ENCODE measurements around the gene CHN2.

CHN2 gene

GRCh38 chr7:29444267-29444666 lies 249.7 kb downstream of the CHN2 start:
- no peak for DNase-seq

GRCh38 chr7:29445736-29446135 lies 251.2 kb downstream of the CHN2 start:
- DNase-seq, result peak in 1 of 2 experiments; percentile 45

- no peak for DNase-seq
Measured at GRCh38 chr7:29447828-29448227, 253.3 kb downstream of the CHN2 start.

GRCh38 chr7:29449569-29450260 lies 255.1 kb downstream of the CHN2 start:
- DNase-seq, result no peak

GRCh38 chr7:29453021-29453420 lies 258.4 kb downstream of the CHN2 start:
- DNase-seq, result no peak

GRCh38 chr7:29454464-29454863 lies 259.9 kb downstream of the CHN2 start:
- no peak for DNase-seq

- DNase-seq, result no peak
Measured at GRCh38 chr7:29454899-29455451, 260.4 kb downstream of the CHN2 start.

- no peak for DNase-seq
Measured at GRCh38 chr7:29457141-29457561, 262.6 kb downstream of the CHN2 start.

- DNase-seq, result no peak
Measured at GRCh38 chr7:29457565-29458011, 263.0 kb downstream of the CHN2 start.

GRCh38 chr7:29458933-29459332 lies 264.4 kb downstream of the CHN2 start:
- no peak for DNase-seq

GRCh38 chr7:29459589-29459988 lies 265.0 kb downstream of the CHN2 start:
- DNase-seq, result no peak

- DNase-seq, result no peak
Measured at GRCh38 chr7:29461996-29462395, 267.4 kb downstream of the CHN2 start.

GRCh38 chr7:29463504-29464158 lies 269.1 kb downstream of the CHN2 start:
- no peak for DNase-seq

GRCh38 chr7:29464753-29465152 lies 270.2 kb downstream of the CHN2 start:
- no peak for DNase-seq

GRCh38 chr7:29467193-29467926 lies 272.8 kb downstream of the CHN2 start:
- no peak for DNase-seq

GRCh38 chr7:29468196-29468595 lies 273.6 kb downstream of the CHN2 start:
- DNase-seq, result no peak

- DNase-seq, result no peak
Measured at GRCh38 chr7:29469281-29469680, 274.7 kb downstream of the CHN2 start.

GRCh38 chr7:29469976-29470557 lies 275.5 kb downstream of the CHN2 start:
- no peak for DNase-seq

GRCh38 chr7:29471444-29472138 lies 277.0 kb downstream of the CHN2 start:
- no peak for DNase-seq

GRCh38 chr7:29476916-29477315 lies 282.3 kb downstream of the CHN2 start:
- DNase-seq, result no peak

- DNase-seq, result no peak
Measured at GRCh38 chr7:29478226-29478625, 283.7 kb downstream of the CHN2 start.

GRCh38 chr7:29478687-29479240 lies 284.2 kb downstream of the CHN2 start:
- no peak for DNase-seq

All from NCI-H1930 (cell line).